CD8-positive, alpha-beta memory T cell (primary cell): ENCODE measurements around the gene PCDHA12. TPM values are rescaled to one million over a fixed set of nuclear protein-coding genes. Genes with fewer than 3 reads are reported as not detected.

ENCODE experiments used
- CTCF ChIA-PET: fragments of 350-600 bp; sonication (Branson Sonifier 250); formaldehyde crosslinking; loops from one replicate; lab custom pipeline; 2021; ENCODE audit warnings: antibody characterized with exemption; lab: Charles Lee
- POLR2A ChIA-PET: fragments of 350-600 bp; sonication (Branson Sonifier 250); formaldehyde crosslinking; loops from one replicate; lab custom pipeline; 2021; ENCODE audit warnings: antibody characterized with exemption; lab: Charles Lee
- DNase-seq, 5 donors: peaks; one replicate each; pipeline versions ENCODE4 v3.0.0 to v3.0.0-alpha.2; 2020 to 2022; ENCODE audit warnings: mixed read lengths in 1 of 5
- H3K27ac ChIP-seq: one replicate; pipeline ENCODE4 v1.7.0; 2013; ENCODE audit warnings: low read depth, mild to moderate bottlenecking, low read length, moderate library complexity
- H3K27me3 ChIP-seq: 2 replicates; pipeline ENCODE4 v1.7.0; 2013; ENCODE audit warnings: low read length, mild to moderate bottlenecking; ENCODE audit not compliant: insufficient read depth, poor library complexity, severe bottlenecking
- H3K36me3 ChIP-seq: 2 replicates; pipeline ENCODE4 v1.7.0; 2013; ENCODE audit warnings: mild to moderate bottlenecking, low read length, moderate library complexity; ENCODE audit not compliant: insufficient read depth
- H3K4me1 ChIP-seq: 2 replicates; pipeline ENCODE4 v1.7.0; 2013; ENCODE audit warnings: mild to moderate bottlenecking, low read length, moderate library complexity; ENCODE audit not compliant: insufficient read depth
- H3K4me3 ChIP-seq: 2 replicates; pipeline ENCODE4 v1.7.0; 2013; ENCODE audit warnings: mild to moderate bottlenecking, low read length
- H3K9me3 ChIP-seq: 2 replicates; pipeline ENCODE4 v1.7.0; 2013; ENCODE audit warnings: mild to moderate bottlenecking, low read length
- H3K27ac Mint-ChIP-seq, 8 donors: one replicate each; pipeline ENCODE4 v1.8.0; 2020 to 2021; ENCODE audit warnings: mixed read lengths in 8 of 8, mild to moderate bottlenecking in 6 of 8, inconsistent platforms in 3 of 8, moderate library complexity in 3 of 8
- H3K27me3 Mint-ChIP-seq, 2 donors: one replicate each; pipeline ENCODE4 v1.8.0; 2020 to 2021; ENCODE audit warnings: mixed read lengths in 2 of 2, mild to moderate bottlenecking in 1 of 2, moderate library complexity in 1 of 2
- H3K36me3 Mint-ChIP-seq, 3 donors: one replicate each; pipeline ENCODE4 v1.8.0; 2020 to 2021; ENCODE audit warnings: mixed read lengths in 3 of 3, inconsistent platforms in 1 of 3, mild to moderate bottlenecking in 1 of 3
- H3K4me1 Mint-ChIP-seq, 3 donors: one replicate each; pipeline ENCODE4 v1.8.0; 2020 to 2021; ENCODE audit warnings: mixed read lengths in 3 of 3, inconsistent platforms in 1 of 3, mild to moderate bottlenecking in 1 of 3
- H3K4me3 Mint-ChIP-seq, 7 donors: one replicate each; pipeline ENCODE4 v1.8.0; 2020 to 2021; ENCODE audit warnings: mixed read lengths in 7 of 7, mild to moderate bottlenecking in 6 of 7, moderate library complexity in 4 of 7, inconsistent platforms in 2 of 7
- H3K9me3 Mint-ChIP-seq, 5 donors: one replicate each; pipeline ENCODE4 v1.8.0; 2020 to 2022; ENCODE audit warnings: mixed read lengths in 5 of 5, mild to moderate bottlenecking in 3 of 5, moderate library complexity in 2 of 5, inconsistent platforms in 1 of 5
- polyA plus RNA-seq: library from polyadenylated mRNA; unstranded; fragments of 300-500 nt; fragmentation: Illumina TruSeq; gene quantifications from one replicate; pipeline ENCODE4 v1.2.3, GENCODE V29; 2021
- total RNA-seq, 2 experiments: library from RNA; stranded (reverse); gene quantifications; one replicate each; pipeline ENCODE4 v1.2.3, GENCODE V29; 2021

PCDHA12 gene
- total and polyA plus RNA-seq, 3 experiments from 2014 or later: not detected

GRCh38 chr5:140926443-140927227, 51.5 kb downstream of the PCDHA12 start:
- no peak for DNase-seq
- Mint-ChIP-seq H3K27me3 (peaks cover 42 to 71% of the 10 kb centered on the region in 2 donors), H3K9me3 (peaks cover 0 to 9% (median 6%) of the 10 kb centered on the region in 5 donors), H3K27ac (peak overlapping the region in 1 of 8 donors; percentile 39), H3K36me3 (peaks cover 0 to 6% (median 0%) of the 10 kb centered on the region in 3 donors), H3K4me1 (peaks cover 5 to 18% (median 7%) of the 10 kb centered on the region in 3 donors), H3K4me3 (peak overlapping the region in 6 of 7 donors; percentile 29 to 76 (median 62))
- Histone ChIP-seq H3K9me3 (no peaks in the 10 kb centered on the region), H3K27ac (no peak overlapping the region), H3K4me1 (no peaks in the 10 kb centered on the region), H3K4me3 (no peak overlapping the region), H3K27me3 (peaks cover 4% of the 10 kb centered on the region), H3K36me3 (no peaks in the 10 kb centered on the region)
- CTCF ChIA-PET: no interaction called here
- POLR2A ChIA-PET: no interaction called here

GRCh38 chr5:140927228-140927573, 52.1 kb downstream of the PCDHA12 start:
- Histone ChIP-seq H3K4me1 (no peaks in the 10 kb centered on the region), H3K36me3 (no peaks in the 10 kb centered on the region), H3K9me3 (no peaks in the 10 kb centered on the region), H3K4me3 (no peak overlapping the region), H3K27me3 (peaks cover 4% of the 10 kb centered on the region), H3K27ac (no peak overlapping the region)
- no peak for DNase-seq
- Mint-ChIP-seq H3K27me3 (peaks cover 42 to 67% of the 10 kb centered on the region in 2 donors), H3K4me3 (peak overlapping the region in 6 of 7 donors; percentile 29 to 76 (median 62)), H3K9me3 (peaks cover 0 to 9% (median 6%) of the 10 kb centered on the region in 5 donors), H3K36me3 (peaks cover 0 to 6% (median 0%) of the 10 kb centered on the region in 3 donors), H3K27ac (peak overlapping the region in 1 of 8 donors; percentile 39), H3K4me1 (peaks cover 5 to 18% (median 7%) of the 10 kb centered on the region in 3 donors)
- ChIA-PET CTCF (no interaction called here), POLR2A (no interaction called here)

Other genes with a start within 250 kb of the PCDHA12 start
- 1 to 10 TPM; 3.1 to 3.3 TPM for gene CD14, start 242.1 kb upstream of the PCDHA12 start, total RNA-seq
- gene CD14, start 242.1 kb upstream of the PCDHA12 start, polyA plus RNA-seq: 0.43 TPM
- 10 to 100 TPM; 23.9 to 24.4 TPM for gene TMCO6, start 235.9 kb upstream of the PCDHA12 start, total RNA-seq
- gene TMCO6, start 235.9 kb upstream of the PCDHA12 start, polyA plus RNA-seq: 15.4 TPM
- gene NDUFA2, start 227.7 kb upstream of the PCDHA12 start, total RNA-seq: 10 to 100 TPM; 77.5 to 81.7 TPM
- gene NDUFA2, start 227.7 kb upstream of the PCDHA12 start, polyA plus RNA-seq: 146 TPM
- gene IK, start 227.5 kb upstream of the PCDHA12 start, total RNA-seq: 100 to 1,000 TPM in 1 of 2 experiments, 10 to 100 TPM in 1; 96.3 to 104 TPM
- 193 TPM for gene IK, start 227.5 kb upstream of the PCDHA12 start, polyA plus RNA-seq
- gene WDR55, start 210.4 kb upstream of the PCDHA12 start, total RNA-seq: 10 to 100 TPM; 40.1 to 40.7 TPM
- gene WDR55, start 210.4 kb upstream of the PCDHA12 start, polyA plus RNA-seq: 17.3 TPM
- 1 to 10 TPM; 2.3 to 2.9 TPM for gene DND1, start 201.7 kb upstream of the PCDHA12 start, total RNA-seq
- not detected for gene DND1, start 201.7 kb upstream of the PCDHA12 start, polyA plus RNA-seq
- 100 to 1,000 TPM in 1 of 2 experiments, 10 to 100 TPM in 1; 97.4 to 104 TPM for gene HARS1, start 183.9 kb upstream of the PCDHA12 start, total RNA-seq
- 63.6 TPM for gene HARS1, start 183.9 kb upstream of the PCDHA12 start, polyA plus RNA-seq
- gene HARS2, start 183.9 kb upstream of the PCDHA12 start, total RNA-seq: 10 to 100 TPM; 26.4 to 29.4 TPM
- gene HARS2, start 183.9 kb upstream of the PCDHA12 start, polyA plus RNA-seq: 21.0 TPM
- 10 to 100 TPM; 71.2 to 75.2 TPM for gene ZMAT2, start 174.9 kb upstream of the PCDHA12 start, total RNA-seq
- 81.7 TPM for gene ZMAT2, start 174.9 kb upstream of the PCDHA12 start, polyA plus RNA-seq
- not detected for gene PCDHA1, start 89.2 kb upstream of the PCDHA12 start, total RNA-seq
- not detected for gene PCDHA1, start 89.2 kb upstream of the PCDHA12 start, polyA plus RNA-seq
- not detected for gene PCDHA2, start 80.5 kb upstream of the PCDHA12 start, total RNA-seq
- gene PCDHA2, start 80.5 kb upstream of the PCDHA12 start, polyA plus RNA-seq: not detected
- gene PCDHA3, start 74.3 kb upstream of the PCDHA12 start, total RNA-seq: not detected
- not detected for gene PCDHA3, start 74.3 kb upstream of the PCDHA12 start, polyA plus RNA-seq
- not detected for gene PCDHA4, start 68.2 kb upstream of the PCDHA12 start, total RNA-seq
- not detected for gene PCDHA4, start 68.2 kb upstream of the PCDHA12 start, polyA plus RNA-seq
- gene PCDHA5, start 53.7 kb upstream of the PCDHA12 start, total RNA-seq: not detected
- not detected for gene PCDHA5, start 53.7 kb upstream of the PCDHA12 start, polyA plus RNA-seq
- not detected for gene PCDHA6, start 47.3 kb upstream of the PCDHA12 start, total RNA-seq
- gene PCDHA6, start 47.3 kb upstream of the PCDHA12 start, polyA plus RNA-seq: not detected
- not detected for gene PCDHA7, start 41.0 kb upstream of the PCDHA12 start, total RNA-seq
- not detected for gene PCDHA7, start 41.0 kb upstream of the PCDHA12 start, polyA plus RNA-seq
- gene PCDHA8, start 34.1 kb upstream of the PCDHA12 start, total RNA-seq: not detected
- not detected for gene PCDHA8, start 34.1 kb upstream of the PCDHA12 start, polyA plus RNA-seq
- not detected for gene PCDHA9, start 26.9 kb upstream of the PCDHA12 start, total RNA-seq
- not detected for gene PCDHA9, start 26.9 kb upstream of the PCDHA12 start, polyA plus RNA-seq
- not detected for gene PCDHA10, start 19.4 kb upstream of the PCDHA12 start, total RNA-seq
- not detected for gene PCDHA10, start 19.4 kb upstream of the PCDHA12 start, polyA plus RNA-seq
- not detected for gene PCDHA11, start 6.4 kb upstream of the PCDHA12 start, total RNA-seq
- not detected for gene PCDHA11, start 6.4 kb upstream of the PCDHA12 start, polyA plus RNA-seq
- not detected for gene PCDHA13, start 6.8 kb downstream of the PCDHA12 start, total RNA-seq
- gene PCDHA13, start 6.8 kb downstream of the PCDHA12 start, polyA plus RNA-seq: not detected
- gene PCDHAC1, start 51.0 kb downstream of the PCDHA12 start, total RNA-seq: not detected
- gene PCDHAC1, start 51.0 kb downstream of the PCDHA12 start, polyA plus RNA-seq: not detected
- not detected for gene PCDHAC2, start 91.2 kb downstream of the PCDHA12 start, total RNA-seq
- not detected for gene PCDHAC2, start 91.2 kb downstream of the PCDHA12 start, polyA plus RNA-seq
- gene PCDHB1, start 176.1 kb downstream of the PCDHA12 start, total RNA-seq: not detected
- gene PCDHB1, start 176.1 kb downstream of the PCDHA12 start, polyA plus RNA-seq: not detected
- gene PCDHB2, start 219.3 kb downstream of the PCDHA12 start, total RNA-seq: not detected
- not detected for gene PCDHB2, start 219.3 kb downstream of the PCDHA12 start, polyA plus RNA-seq
- not detected for gene PCDHB3, start 225.2 kb downstream of the PCDHA12 start, total RNA-seq
- not detected for gene PCDHB3, start 225.2 kb downstream of the PCDHA12 start, polyA plus RNA-seq
- gene PCDHB4, start 246.5 kb downstream of the PCDHA12 start, total RNA-seq: not detected
- not detected for gene PCDHB4, start 246.5 kb downstream of the PCDHA12 start, polyA plus RNA-seq